ENCODE results near the gene COLEC12.
"Not testable (repeated sequence)": the region's sequence is repeated elsewhere in the genome, so short reads cannot be mapped to it uniquely, and the experiment has no call there.

Gene COLEC12

GRCh38 chr18:328928-329327 is 171.6 kb downstream of the COLEC12 start:
- CTCF ChIA-PET = no interaction called here

GRCh38 chr18:326846-327245 is 173.7 kb downstream of the COLEC12 start:
- H3K36me3 Mint-ChIP-seq = no peaks in the 10 kb centered on the region
- peaks cover 14% of the 10 kb centered on the region for H3K27me3 Mint-ChIP-seq
- H3K4me1 Mint-ChIP-seq = peaks cover 8% of the 10 kb centered on the region
- H3K27ac Mint-ChIP-seq = no peak overlapping the region
- no peak for DNase-seq
- H3K4me3 Mint-ChIP-seq = no peak overlapping the region
- no peaks in the 10 kb centered on the region for H3K9me3 Mint-ChIP-seq
- CTCF ChIA-PET = no interaction called here

More at GRCh38 chr18:328928-329327, 171.6 kb downstream of the COLEC12 start:
- DNase-seq = no peak
- H3K9me3 Mint-ChIP-seq = no peaks in the 10 kb centered on the region
- H3K4me3 Mint-ChIP-seq = no peak overlapping the region
- no peak overlapping the region for H3K27ac Mint-ChIP-seq
- no peaks in the 10 kb centered on the region for H3K4me1 Mint-ChIP-seq
- peaks cover 14% of the 10 kb centered on the region for H3K27me3 Mint-ChIP-seq
- no peaks in the 10 kb centered on the region for H3K36me3 Mint-ChIP-seq

- CTCF ChIA-PET = interaction anchor here (0.6 kb wide), 1 partner anchor 268 kb away, joined by 3 read pairs; no protein-coding TSS in a partner anchor
- Mint-ChIP-seq H3K4me3 (no peak overlapping the region), H3K36me3 (no peaks in the 10 kb centered on the region), H3K27me3 (no peaks in the 10 kb centered on the region), H3K27ac (no peak overlapping the region), H3K4me1 (peaks cover 8% of the 10 kb centered on the region), H3K9me3 (no peaks in the 10 kb centered on the region)
- DNase-seq = no peak
These were observed 177.3 kb downstream of the COLEC12 start for GRCh38 chr18:323253-323622.

GRCh38 chr18:321865-322467 is 178.5 kb downstream of the COLEC12 start:
- Mint-ChIP-seq H3K27me3 (no peaks in the 10 kb centered on the region), H3K4me1 (peaks cover 8% of the 10 kb centered on the region), H3K36me3 (no peaks in the 10 kb centered on the region), H3K9me3 (no peaks in the 10 kb centered on the region), H3K4me3 (no peak overlapping the region), H3K27ac (no peak overlapping the region)
- CTCF ChIA-PET = no interaction called here
- no peak for DNase-seq

- Mint-ChIP-seq H3K4me3 (no peak overlapping the region), H3K36me3 (no peaks in the 10 kb centered on the region), H3K9me3 (no peaks in the 10 kb centered on the region), H3K4me1 (peaks cover 8% of the 10 kb centered on the region), H3K27me3 (no peaks in the 10 kb centered on the region), H3K27ac (no peak overlapping the region)
- CTCF ChIA-PET = no interaction called here
- no peak for DNase-seq
These were observed 180.3 kb downstream of the COLEC12 start for GRCh38 chr18:320155-320554.

DNA sequence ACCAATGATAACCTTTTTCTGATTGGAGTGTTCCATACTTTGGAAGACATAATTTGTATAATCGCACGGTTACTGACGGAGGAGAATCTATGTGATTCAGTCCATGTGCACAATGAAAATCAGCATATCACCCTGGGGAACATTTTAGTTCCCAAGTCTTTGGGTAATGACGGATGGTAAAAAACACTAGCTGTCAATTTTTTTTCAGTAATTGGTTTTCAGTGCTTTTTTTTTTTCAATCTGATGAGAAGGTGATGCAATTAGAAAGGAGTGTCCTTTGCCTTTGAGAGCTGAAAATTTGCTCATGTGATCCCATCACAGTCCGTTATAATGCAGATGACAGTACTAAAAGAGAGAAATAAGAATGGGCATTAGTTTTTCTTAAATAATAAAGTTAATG is 180.8 kb downstream of the COLEC12 start:
- no peaks in the 10 kb centered on the region for H3K9me3 Mint-ChIP-seq
- no peak for DNase-seq
- H3K4me1 Mint-ChIP-seq = peaks cover 8% of the 10 kb centered on the region
- H3K27me3 Mint-ChIP-seq = no peaks in the 10 kb centered on the region
- H3K36me3 Mint-ChIP-seq = no peaks in the 10 kb centered on the region
- H3K4me3 Mint-ChIP-seq = no peak overlapping the region
- CTCF ChIA-PET = no interaction called here
- no peak overlapping the region for H3K27ac Mint-ChIP-seq

DNA sequence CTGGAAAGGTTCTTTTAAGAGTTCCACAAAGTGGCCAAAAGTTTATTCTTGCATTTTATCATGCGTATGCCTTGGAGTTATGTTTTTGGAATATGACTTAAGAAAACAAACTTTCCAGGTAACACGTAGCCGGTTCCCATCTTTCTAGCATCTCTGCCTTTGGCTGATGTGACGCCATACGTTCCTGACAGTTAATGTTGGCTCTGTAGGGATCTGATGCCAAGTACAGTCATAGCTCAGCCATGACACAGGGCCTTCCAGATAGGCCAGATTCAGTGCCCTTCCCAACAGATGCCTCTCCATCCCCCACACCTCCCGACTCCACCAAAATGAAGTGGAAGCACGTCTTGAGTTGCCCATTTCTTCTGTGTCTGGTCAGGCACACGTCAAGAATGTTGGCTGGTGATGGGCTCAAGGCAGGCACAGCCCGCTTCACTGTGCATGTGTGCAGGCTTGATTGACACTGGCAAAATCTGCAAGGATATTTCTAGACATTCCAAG is 181.7 kb downstream of the COLEC12 start:
- Mint-ChIP-seq H3K4me3 (no peak overlapping the region), H3K27me3 (no peaks in the 10 kb centered on the region), H3K27ac (no peak overlapping the region), H3K36me3 (no peaks in the 10 kb centered on the region), H3K9me3 (no peaks in the 10 kb centered on the region), H3K4me1 (peaks cover 8% of the 10 kb centered on the region)
- CTCF ChIA-PET = no interaction called here
- DNase-seq = no peak

- Mint-ChIP-seq H3K27me3 (no peaks in the 10 kb centered on the region), H3K9me3 (no peaks in the 10 kb centered on the region), H3K4me3 (no peak overlapping the region), H3K36me3 (no peaks in the 10 kb centered on the region), H3K4me1 (peaks cover 7% of the 10 kb centered on the region), H3K27ac (no peak overlapping the region)
- no peak for DNase-seq
- CTCF ChIA-PET = no interaction called here
These were observed 182.9 kb downstream of the COLEC12 start for GRCh38 chr18:317618-318017.

- DNase-seq = no peak
- Mint-ChIP-seq H3K27ac (no peak overlapping the region), H3K36me3 (no peaks in the 10 kb centered on the region), H3K4me3 (no peak overlapping the region), H3K4me1 (no peaks in the 10 kb centered on the region), H3K9me3 (no peaks in the 10 kb centered on the region), H3K27me3 (no peaks in the 10 kb centered on the region)
- CTCF ChIA-PET = no interaction called here
These were observed 184.1 kb downstream of the COLEC12 start for GRCh38 chr18:316393-316792.

DNA sequence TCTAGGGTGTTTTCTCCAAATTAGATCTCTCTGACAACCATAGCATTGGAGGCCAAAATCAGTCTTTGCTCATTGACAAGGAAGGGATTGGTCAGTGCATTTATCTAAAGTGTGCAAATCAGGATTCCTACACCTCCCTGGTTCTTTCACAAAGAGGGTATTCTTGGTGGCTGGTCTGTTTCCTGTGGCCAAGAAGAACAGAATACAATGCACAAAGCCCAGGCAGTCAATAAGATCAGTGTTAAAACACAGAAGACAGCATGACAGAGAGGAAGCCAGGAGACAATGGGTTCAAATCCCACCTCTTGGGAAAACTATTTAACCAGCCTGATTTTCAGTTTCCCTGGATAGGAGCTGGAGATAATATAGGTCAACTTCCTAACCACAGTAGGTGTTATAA is 186.6 kb downstream of the COLEC12 start:
- Mint-ChIP-seq H3K27ac (no peak overlapping the region), H3K36me3 (no peaks in the 10 kb centered on the region), H3K27me3 (peaks cover 1% of the 10 kb centered on the region), H3K9me3 (no peaks in the 10 kb centered on the region), H3K4me1 (no peaks in the 10 kb centered on the region), H3K4me3 (no peak overlapping the region)
- no peak for DNase-seq
- CTCF ChIA-PET = no interaction called here

GRCh38 chr18:312415-312814 is 188.1 kb downstream of the COLEC12 start:
- H3K27me3 Mint-ChIP-seq = peaks cover 11% of the 10 kb centered on the region
- H3K4me1 Mint-ChIP-seq = no peaks in the 10 kb centered on the region
- no peak overlapping the region for H3K4me3 Mint-ChIP-seq
- H3K36me3 Mint-ChIP-seq = no peaks in the 10 kb centered on the region
- H3K27ac Mint-ChIP-seq = no peak overlapping the region
- H3K9me3 Mint-ChIP-seq = no peaks in the 10 kb centered on the region
- CTCF ChIA-PET = no interaction called here
- DNase-seq = no peak

DNA sequence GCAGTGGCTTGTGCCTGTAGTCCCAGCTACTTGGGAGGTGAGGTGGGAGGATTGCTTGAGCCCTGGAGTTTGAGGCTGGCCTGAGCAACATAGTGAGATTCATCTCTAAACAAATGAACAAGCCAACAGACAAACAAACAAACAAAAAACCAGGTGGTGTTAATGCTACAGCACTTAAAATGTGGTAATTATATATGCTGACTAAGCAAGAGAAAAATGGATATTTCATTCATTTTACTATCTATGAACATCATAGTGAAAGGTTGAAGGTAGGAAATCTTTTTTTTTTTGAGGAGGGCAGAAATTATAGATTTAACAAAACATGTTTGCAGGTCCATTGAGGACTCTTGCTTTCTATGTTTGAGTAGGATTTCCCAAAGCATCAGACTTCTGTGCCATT is 190.5 kb downstream of the COLEC12 start:
- Mint-ChIP-seq H3K9me3 (no peaks in the 10 kb centered on the region), H3K36me3 (no peaks in the 10 kb centered on the region), H3K27me3 (peaks cover 11% of the 10 kb centered on the region), H3K4me3 (no peak overlapping the region), H3K27ac (no peak overlapping the region), H3K4me1 (no peaks in the 10 kb centered on the region)
- CTCF ChIA-PET = no interaction called here
- no peak for DNase-seq

GRCh38 chr18:308086-308485 is 192.4 kb downstream of the COLEC12 start:
- H3K27ac Mint-ChIP-seq, CTCF ChIA-PET, H3K4me1 Mint-ChIP-seq, H3K36me3 Mint-ChIP-seq, H3K4me3 Mint-ChIP-seq, DNase-seq, H3K9me3 Mint-ChIP-seq: not testable (repeated sequence)
- peaks cover 18% of the 10 kb centered on the region for H3K27me3 Mint-ChIP-seq

DNA sequence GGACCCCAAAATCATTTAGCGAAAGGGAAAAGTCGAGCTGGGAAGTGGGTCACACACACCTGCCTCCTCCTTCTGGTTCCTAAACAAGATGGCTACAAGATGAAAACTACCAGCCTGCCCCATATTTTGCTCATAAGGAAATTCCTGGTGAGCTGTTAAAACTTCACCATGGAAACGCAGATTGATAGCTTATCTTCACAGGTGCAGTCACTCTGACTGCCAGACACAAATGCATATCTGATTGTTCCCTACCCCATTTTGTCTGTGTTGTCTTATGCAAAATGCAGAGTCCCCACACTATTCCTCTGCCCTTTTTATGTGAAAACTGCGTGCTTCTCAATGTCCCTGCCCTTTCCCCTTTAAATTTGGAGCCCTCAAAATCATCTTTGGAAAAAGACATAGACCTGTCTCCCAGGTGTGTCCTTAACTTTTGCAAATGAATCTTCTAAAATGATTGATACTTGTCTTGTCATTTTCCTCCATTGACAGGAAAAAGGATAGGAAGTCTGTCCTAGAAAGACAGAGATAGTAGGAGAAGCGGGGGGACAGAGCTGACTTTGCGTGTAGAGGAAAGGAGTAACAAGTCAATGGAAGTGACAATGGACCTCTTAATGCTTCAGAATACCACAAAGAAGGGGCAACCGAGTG is 193.8 kb downstream of the COLEC12 start:
- H3K27me3 Mint-ChIP-seq = peaks cover 18% of the 10 kb centered on the region
- H3K36me3 Mint-ChIP-seq = no peaks in the 10 kb centered on the region
- H3K4me1 Mint-ChIP-seq = no peaks in the 10 kb centered on the region
- no peaks in the 10 kb centered on the region for H3K9me3 Mint-ChIP-seq
- no peak overlapping the region for H3K27ac Mint-ChIP-seq
- H3K4me3 Mint-ChIP-seq = no peak overlapping the region
- CTCF ChIA-PET = no interaction called here
- DNase-seq = no peak

- Mint-ChIP-seq H3K4me1 (no peaks in the 10 kb centered on the region), H3K9me3 (no peaks in the 10 kb centered on the region), H3K36me3 (no peaks in the 10 kb centered on the region), H3K27me3 (peaks cover 21% of the 10 kb centered on the region), H3K27ac (no peak overlapping the region), H3K4me3 (no peak overlapping the region)
- CTCF ChIA-PET = interaction anchor here (0.7 kb wide), 1 partner anchor 51 kb away, joined by 3 read pairs; no protein-coding TSS in a partner anchor
- no peak for DNase-seq
These were observed 195.4 kb downstream of the COLEC12 start for GRCh38 chr18:305003-305501.
